Loucy (cell line): ENCODE results near the gene RBMY1E.
"Not testable (repeated sequence)": the region's sequence is repeated elsewhere in the genome, so short reads cannot be mapped to it uniquely, and the experiment has no call there.

ENCODE experiments used
- EZH2phosphoT487 ChIP-seq: fragments of 200-600 bp; IDR thresholded peaks from 2 replicates; pipeline ENCODE4 v1.6.1; 2018; ENCODE audit warnings: antibody characterized with exemption, mild to moderate bottlenecking, moderate library complexity, borderline replicate concordance
- TF ChIP-seq, protein P1 (sequence below): fragments of 200-600 bp; sonication (generic); conservative IDR thresholded peaks from 2 replicates; pipeline ENCODE4 v1.5.1; 2014; ENCODE audit warnings: mild to moderate bottlenecking, antibody characterized with exemption, low read length

DNA sequence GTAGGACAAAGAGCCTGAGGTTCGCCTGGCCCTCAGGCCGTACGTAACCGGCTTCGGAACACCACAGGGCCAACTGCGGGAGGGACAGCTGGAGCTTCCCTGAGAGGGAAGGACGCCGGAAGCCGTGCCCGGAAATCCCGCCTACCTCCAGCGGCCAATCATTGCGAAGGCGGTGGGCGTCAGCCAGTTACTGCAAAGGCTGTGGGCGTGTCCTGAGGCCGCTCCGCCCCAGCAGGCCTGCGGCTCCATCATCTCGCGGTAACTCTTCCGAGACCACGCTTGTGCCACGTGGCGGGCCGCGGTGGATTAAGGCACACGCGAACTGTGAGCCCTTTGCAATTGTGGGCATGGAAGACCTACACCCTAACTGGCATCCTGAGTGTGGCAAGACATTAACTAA lies at the start of gene RBMY1E:
- TF ChIP-seq, protein P1, sequence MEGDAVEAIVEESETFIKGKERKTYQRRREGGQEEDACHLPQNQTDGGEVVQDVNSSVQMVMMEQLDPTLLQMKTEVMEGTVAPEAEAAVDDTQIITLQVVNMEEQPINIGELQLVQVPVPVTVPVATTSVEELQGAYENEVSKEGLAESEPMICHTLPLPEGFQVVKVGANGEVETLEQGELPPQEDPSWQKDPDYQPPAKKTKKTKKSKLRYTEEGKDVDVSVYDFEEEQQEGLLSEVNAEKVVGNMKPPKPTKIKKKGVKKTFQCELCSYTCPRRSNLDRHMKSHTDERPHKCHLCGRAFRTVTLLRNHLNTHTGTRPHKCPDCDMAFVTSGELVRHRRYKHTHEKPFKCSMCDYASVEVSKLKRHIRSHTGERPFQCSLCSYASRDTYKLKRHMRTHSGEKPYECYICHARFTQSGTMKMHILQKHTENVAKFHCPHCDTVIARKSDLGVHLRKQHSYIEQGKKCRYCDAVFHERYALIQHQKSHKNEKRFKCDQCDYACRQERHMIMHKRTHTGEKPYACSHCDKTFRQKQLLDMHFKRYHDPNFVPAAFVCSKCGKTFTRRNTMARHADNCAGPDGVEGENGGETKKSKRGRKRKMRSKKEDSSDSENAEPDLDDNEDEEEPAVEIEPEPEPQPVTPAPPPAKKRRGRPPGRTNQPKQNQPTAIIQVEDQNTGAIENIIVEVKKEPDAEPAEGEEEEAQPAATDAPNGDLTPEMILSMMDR, result not testable (repeated sequence)
- not testable (repeated sequence) for TF ChIP-seq EZH2phosphoT487
